Gastrocnemius medialis (tissue), 4 donors: Measurements from ENCODE around the gene FAM234A. TPM values are rescaled to one million over a fixed set of nuclear protein-coding genes. Genes with fewer than 3 reads are reported as not detected.
"Not testable (repeated sequence)": the region's sequence is repeated elsewhere in the genome, so short reads cannot be mapped to it uniquely, and the experiment has no call there.

Source experiments
- ATAC-seq, 2 donors: fragments of 150-250 bp; one replicate each; pipeline ENCODE4 v1.9.1; 2016
- DNase-seq, 2 donors: peaks; one replicate each; pipeline ENCODE4 v3.0.0-alpha.2; 2019
- H3K27ac ChIP-seq, 4 donors: fragments of 200-600 bp; sonication (generic); 1 replicate in 1 of 4; 2 replicates in 3 of 4; pipeline ENCODE4 v1.5.1; 2016 to 2018; ENCODE audit warnings: mild to moderate bottlenecking in 2 of 4, moderate library complexity in 1 of 4
- H3K27me3 ChIP-seq, 3 donors: fragments of 200-600 bp; sonication (generic) in 2 of 3; 1 replicate in 1 of 3; 2 replicates in 2 of 3; pipeline versions ENCODE4 v1.5.1 to v1.6.0; 2016 to 2019; ENCODE audit warnings: mild to moderate bottlenecking in 1 of 3, moderate library complexity in 1 of 3
- H3K36me3 ChIP-seq, 2 donors: fragments of 200-600 bp; sonication (generic) in 1 of 2; one replicate each; pipeline ENCODE4 v1.5.1; 2017 to 2018
- H3K4me1 ChIP-seq, 2 donors: fragments of 200-600 bp; sonication (generic) in 1 of 2; one replicate each; pipeline ENCODE4 v1.5.1; 2016 to 2017; ENCODE audit warnings: mild to moderate bottlenecking in 2 of 2
- H3K4me3 ChIP-seq, 4 donors: fragments of 200-600 bp; sonication (generic) in 3 of 4; 1 replicate in 1 of 4; 2 replicates in 3 of 4; pipeline ENCODE4 v1.5.1; 2016 to 2019; ENCODE audit warnings: mild to moderate bottlenecking in 2 of 4
- H3K9me3 ChIP-seq, 3 donors: fragments of 200-600 bp; sonication (generic) in 2 of 3; 1 replicate in 1 of 3; 2 replicates in 2 of 3; pipeline ENCODE4 v1.5.1; 2016 to 2019
- POLR2A ChIP-seq, 2 donors: fragments of 450-650 bp; IDR thresholded peaks; one replicate each; pipeline ENCODE4 v1.6.1; 2017; ENCODE audit warnings: antibody characterized with exemption in 2 of 2, mild to moderate bottlenecking in 2 of 2, moderate library complexity in 2 of 2
- in situ Hi-C, 4 donors: fragments of 200-750 bp; cut with MboI; loops; one replicate each; pipeline versions ENCODE4 v1.15.0 to v1.8.0; 2017; ENCODE audit warnings: low sequenced_read_pairs in 4 of 4
- intact Hi-C: fragments of 100-400 bp; cut with DNase I; formaldehyde crosslinking; loops from one replicate; pipeline ENCODE4 v1.15.1; 2023; ENCODE audit warnings: low total_unique reads
- total RNA-seq, 4 donors: library from RNA; depleted of rRNA; stranded (reverse); fragments of >200 nt; gene quantifications; one replicate each; pipeline versions ENCODE4 v1.1.0 to v1.2.3, GENCODE V29; 2016
- TF ChIP-seq, protein P1 (sequence below), 5 experiments: fragments of 450-650 bp in 3 of 5; fragments of 200-600 bp in 2 of 5; sonication (generic) in 2 of 5; IDR thresholded peaks in 4 of 5; conservative IDR thresholded peaks in 1 of 5; 1 replicate in 4 of 5; 2 replicates in 1 of 5; pipeline ENCODE4 v1.5.1; 2016 to 2019; ENCODE audit warnings: antibody characterized with exemption in 5 of 5, mild to moderate bottlenecking in 3 of 5, moderate library complexity in 3 of 5

FAM234A gene
- total RNA-seq, 4 donors from 2014 or later = 85.2 to 288 (median 251) TPM

DNA sequence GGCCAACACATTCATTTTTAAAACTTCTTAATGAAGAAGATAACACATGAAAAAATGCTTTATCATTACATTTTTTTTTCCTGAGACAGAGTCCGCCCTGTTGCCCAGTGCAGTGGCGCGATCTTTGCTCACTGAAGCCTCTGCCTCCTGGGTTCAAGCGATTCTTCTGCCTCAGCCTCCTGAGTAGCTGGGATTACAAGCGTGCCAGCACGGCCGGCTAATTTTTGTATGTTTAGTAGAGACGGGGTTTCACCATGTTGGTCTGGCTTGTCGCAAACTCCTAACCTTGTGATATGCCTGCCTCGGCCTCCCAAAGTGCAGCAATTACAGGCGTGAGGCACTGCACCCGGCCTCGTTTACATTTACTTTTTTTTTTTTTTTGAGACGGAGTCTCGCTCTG, 41.2 kb upstream of the FAM234A start:
- in situ Hi-C loops (no loop called here), intact Hi-C loops (no loop called here)
- peaks cover 13 to 99% of the 10 kb centered on the region in 2 donors for H3K36me3 ChIP-seq
- no peak overlapping the region for H3K27ac ChIP-seq
- no peak for DNase-seq
- no peaks in the 10 kb centered on the region for H3K4me1 ChIP-seq
- no peaks in the 10 kb centered on the region for H3K9me3 ChIP-seq
- ATAC-seq = no peak
- H3K4me3 ChIP-seq = no peak overlapping the region
- no peak for TF ChIP-seq POLR2A (IDR thresholded peaks at IDR 0.05)
- TF ChIP-seq, protein P1, sequence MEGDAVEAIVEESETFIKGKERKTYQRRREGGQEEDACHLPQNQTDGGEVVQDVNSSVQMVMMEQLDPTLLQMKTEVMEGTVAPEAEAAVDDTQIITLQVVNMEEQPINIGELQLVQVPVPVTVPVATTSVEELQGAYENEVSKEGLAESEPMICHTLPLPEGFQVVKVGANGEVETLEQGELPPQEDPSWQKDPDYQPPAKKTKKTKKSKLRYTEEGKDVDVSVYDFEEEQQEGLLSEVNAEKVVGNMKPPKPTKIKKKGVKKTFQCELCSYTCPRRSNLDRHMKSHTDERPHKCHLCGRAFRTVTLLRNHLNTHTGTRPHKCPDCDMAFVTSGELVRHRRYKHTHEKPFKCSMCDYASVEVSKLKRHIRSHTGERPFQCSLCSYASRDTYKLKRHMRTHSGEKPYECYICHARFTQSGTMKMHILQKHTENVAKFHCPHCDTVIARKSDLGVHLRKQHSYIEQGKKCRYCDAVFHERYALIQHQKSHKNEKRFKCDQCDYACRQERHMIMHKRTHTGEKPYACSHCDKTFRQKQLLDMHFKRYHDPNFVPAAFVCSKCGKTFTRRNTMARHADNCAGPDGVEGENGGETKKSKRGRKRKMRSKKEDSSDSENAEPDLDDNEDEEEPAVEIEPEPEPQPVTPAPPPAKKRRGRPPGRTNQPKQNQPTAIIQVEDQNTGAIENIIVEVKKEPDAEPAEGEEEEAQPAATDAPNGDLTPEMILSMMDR (IDR thresholded peaks at IDR 0.05 in 4 of 5, conservative IDR thresholded peaks at IDR 0.05 in 1 of 5) = no peak
- H3K27me3 ChIP-seq = no peaks in the 10 kb centered on the region

DNA sequence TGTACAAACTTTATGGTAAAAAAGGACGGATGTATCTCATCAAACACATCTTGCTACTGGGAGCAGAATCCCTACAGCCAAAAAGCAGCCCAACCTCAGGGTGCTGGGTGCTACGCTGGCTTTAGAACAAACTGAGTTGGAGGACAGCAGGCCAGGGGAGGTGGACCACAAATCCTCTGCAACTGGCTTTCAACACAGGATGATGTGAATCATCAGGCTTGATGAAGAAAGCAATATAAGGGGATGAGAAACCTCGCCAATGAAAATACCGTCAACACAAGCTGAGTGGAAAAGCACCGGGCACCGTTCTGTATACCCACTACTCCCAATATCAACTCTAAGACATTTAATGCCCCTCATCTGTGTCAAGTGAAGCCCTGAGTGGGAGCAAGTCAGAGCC, 40.1 kb upstream of the FAM234A start:
- in situ Hi-C loops = no loop called here
- DNase-seq (no peak), ATAC-seq (no peak)
- no peaks in the 10 kb centered on the region for H3K9me3 ChIP-seq
- H3K27ac ChIP-seq = no peak overlapping the region
- H3K4me3 ChIP-seq = no peak overlapping the region
- H3K27me3 ChIP-seq = no peaks in the 10 kb centered on the region
- no peaks in the 10 kb centered on the region for H3K4me1 ChIP-seq
- peaks cover 8 to 98% of the 10 kb centered on the region in 2 donors for H3K36me3 ChIP-seq
- TF ChIP-seq POLR2A (IDR thresholded peaks at IDR 0.05) = no peak
- TF ChIP-seq, protein P1 (IDR thresholded peaks at IDR 0.05 in 4 of 5, conservative IDR thresholded peaks at IDR 0.05 in 1 of 5) = no peak
- intact Hi-C loops = no loop called here

DNA sequence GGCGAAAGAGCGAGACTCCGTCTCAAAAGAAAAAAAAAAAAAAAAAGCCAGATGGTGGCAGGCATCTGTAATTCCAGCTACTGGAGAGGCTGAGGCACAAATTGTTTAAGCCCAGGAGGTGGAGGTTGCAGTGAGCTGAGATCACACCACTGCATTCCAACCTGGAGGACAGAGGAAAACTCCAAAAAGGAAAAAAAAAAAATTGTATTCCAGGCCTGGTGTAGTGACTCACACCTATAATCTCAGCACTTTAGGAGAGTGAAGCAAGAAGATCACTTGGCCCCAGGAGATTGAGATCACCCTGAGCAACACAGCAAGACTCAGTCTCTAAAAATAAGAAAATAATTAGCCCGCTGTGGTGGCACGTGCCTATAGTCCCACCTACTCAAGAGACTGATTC, 34.2 kb upstream of the FAM234A start:
- H3K4me1 ChIP-seq = no peaks in the 10 kb centered on the region
- ATAC-seq = no peak
- H3K9me3 ChIP-seq = no peaks in the 10 kb centered on the region
- DNase-seq = no peak
- no peaks in the 10 kb centered on the region for H3K27me3 ChIP-seq
- H3K4me3 ChIP-seq = no peak overlapping the region
- in situ Hi-C loops = no loop called here
- no peak for TF ChIP-seq POLR2A (IDR thresholded peaks at IDR 0.05)
- TF ChIP-seq, protein P1 (IDR thresholded peaks at IDR 0.05 in 4 of 5, conservative IDR thresholded peaks at IDR 0.05 in 1 of 5) = no peak
- intact Hi-C loops = no loop called here
- no peak overlapping the region for H3K27ac ChIP-seq
- H3K36me3 ChIP-seq = peaks cover 0 to 78% of the 10 kb centered on the region in 2 donors

DNA sequence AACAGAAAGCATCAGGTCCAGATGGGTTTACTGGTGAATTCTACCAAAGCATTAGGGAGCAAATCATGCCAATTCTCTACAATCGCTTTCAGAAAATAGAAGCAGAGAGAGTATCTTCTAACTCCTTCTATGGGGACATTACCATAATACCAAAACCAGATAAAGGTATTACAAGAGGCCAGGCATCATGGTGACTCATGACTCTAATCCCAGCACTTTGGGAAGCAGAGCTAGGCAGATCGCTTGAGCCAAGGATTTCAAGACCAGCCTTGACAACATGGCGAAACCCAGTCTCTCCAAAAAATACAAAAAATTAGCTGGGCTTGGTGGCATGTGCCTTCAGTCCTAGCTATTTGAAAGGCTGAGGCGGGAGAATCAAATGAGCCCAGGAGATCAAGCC, 31.4 kb upstream of the FAM234A start:
- in situ Hi-C loops (no loop called here), intact Hi-C loops (no loop called here)
- peaks cover 0 to 77% of the 10 kb centered on the region in 2 donors for H3K36me3 ChIP-seq
- no peaks in the 10 kb centered on the region for H3K27me3 ChIP-seq
- no peak for DNase-seq
- no peak overlapping the region for H3K4me3 ChIP-seq
- peaks cover 0 to 6% of the 10 kb centered on the region in 2 donors for H3K4me1 ChIP-seq
- no peak overlapping the region for H3K27ac ChIP-seq
- ATAC-seq = peak in 1 of 2 donors; percentile 72
- no peak for TF ChIP-seq POLR2A (IDR thresholded peaks at IDR 0.05)
- TF ChIP-seq, protein P1 (IDR thresholded peaks at IDR 0.05 in 4 of 5, conservative IDR thresholded peaks at IDR 0.05 in 1 of 5) = no peak
- no peaks in the 10 kb centered on the region for H3K9me3 ChIP-seq

DNA sequence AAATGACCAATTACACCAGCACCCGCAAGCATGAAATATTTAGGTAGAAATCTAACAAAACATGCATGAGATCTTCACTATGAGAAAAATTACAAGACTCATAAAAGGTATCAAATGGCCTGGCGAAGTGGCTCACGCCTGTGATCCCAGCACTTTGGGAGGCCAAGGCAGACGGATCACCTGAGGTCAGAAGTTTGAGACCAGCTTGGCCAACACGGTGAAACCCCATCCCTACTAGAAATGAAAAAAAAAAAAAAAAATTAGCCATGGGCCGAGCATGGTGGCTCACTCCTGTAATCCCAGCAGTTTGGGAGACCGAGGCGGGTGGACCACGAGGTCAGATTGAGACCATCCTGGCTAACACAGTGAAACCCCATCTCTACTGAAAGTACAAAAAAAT, 30.6 kb upstream of the FAM234A start:
- intact Hi-C loops, ATAC-seq: not testable (repeated sequence)

DNA sequence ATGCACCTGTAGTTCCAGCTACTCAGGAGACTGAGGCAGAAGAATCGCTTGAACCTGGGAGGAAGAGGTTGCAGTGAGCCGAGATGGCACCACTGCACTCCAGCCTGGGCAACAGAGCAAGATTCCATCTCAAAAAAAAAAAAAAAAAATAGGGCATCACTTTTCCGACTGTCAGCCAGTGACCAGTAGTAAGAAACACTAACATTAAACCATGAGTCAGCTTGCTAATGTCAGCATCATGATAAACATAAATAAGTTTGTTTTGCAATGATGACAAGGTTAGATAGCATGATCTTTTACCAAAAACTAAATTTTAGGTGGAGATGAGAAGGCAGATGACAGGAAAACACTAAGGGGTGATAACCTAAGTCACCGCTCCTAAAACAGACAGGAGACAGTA, 25.3 kb upstream of the FAM234A start:
- in situ Hi-C loops, H3K4me3 ChIP-seq, intact Hi-C loops, H3K27me3 ChIP-seq, DNase-seq, H3K9me3 ChIP-seq: not testable (repeated sequence)
- Histone ChIP-seq H3K36me3 (peaks cover 0 to 57% of the 10 kb centered on the region in 2 donors), H3K4me1 (peaks cover 8 to 22% of the 10 kb centered on the region in 2 donors), H3K27ac (peak overlapping the region; percentile 60 to 71 (median 66))
- ATAC-seq = peak; percentile 73 to 88

More for the DNA sequence above, 30.6 kb upstream of the FAM234A start:
- H3K36me3 ChIP-seq = peaks cover 0 to 75% of the 10 kb centered on the region in 2 donors
- H3K27ac ChIP-seq, in situ Hi-C loops, H3K4me3 ChIP-seq, H3K27me3 ChIP-seq, H3K9me3 ChIP-seq, H3K4me1 ChIP-seq, DNase-seq: not testable (repeated sequence)
